ENCODE results near the gene CEP350. TPM values are rescaled to one million over a fixed set of nuclear protein-coding genes. Genes with fewer than 3 reads are reported as not detected.

The CEP350 gene
- polyA plus RNA-seq, 1 experiment, result 5.4 TPM

DNA sequence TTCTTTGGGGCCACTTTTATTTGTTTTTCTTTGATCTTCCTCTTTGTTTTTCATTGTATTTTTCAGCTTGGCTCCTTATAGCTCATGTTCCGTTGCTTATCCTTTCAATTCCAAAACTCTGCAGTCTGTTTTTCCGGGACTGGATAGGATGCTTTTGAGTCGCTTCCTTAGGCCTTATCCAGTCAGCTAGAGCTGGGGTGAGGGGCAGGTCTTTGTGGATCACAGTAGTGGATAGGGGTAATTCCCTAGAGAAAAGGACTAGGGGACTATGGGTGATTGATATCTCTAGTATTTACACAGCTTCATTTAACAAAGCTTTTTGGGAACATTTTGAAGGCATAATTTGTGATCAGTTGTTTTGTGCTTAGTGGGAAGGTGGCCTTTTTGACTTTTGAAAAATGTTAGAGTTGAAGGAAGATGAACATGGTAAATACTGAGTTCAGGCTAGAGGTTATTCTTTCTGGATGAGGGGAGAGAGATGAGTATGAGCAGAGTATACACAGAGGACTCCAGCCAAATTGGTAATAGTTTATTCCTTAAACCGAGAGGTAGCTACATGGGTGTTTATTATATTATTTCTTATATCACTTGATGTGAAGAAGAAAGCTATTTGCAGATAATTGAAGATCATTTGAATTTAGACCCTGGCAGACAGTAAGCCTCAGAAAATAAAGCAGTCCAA, 22.5 kb downstream of the CEP350 start:
- ChIA-PET CTCF (interaction anchor here (0.8 to 1.4 kb wide), 3 partner anchors 10 to 204 kb away, joined by 3 to 5 read pairs (median 3); no protein-coding TSS in a partner anchor), POLR2A (no interaction called here)
- Histone ChIP-seq H3K27me3 (ENCODE audit: control insufficient read depth, insufficient read depth, low read length) (no peaks in the 10 kb centered on the region), H3K36me3 (ENCODE audit: control insufficient read depth, insufficient read depth, low read length) (no peaks in the 10 kb centered on the region; the same call in 1 of the 2 replicates), H3K4me3 (ENCODE audit: low read depth, low read length) (no peak overlapping the region)
- TF ChIP-seq, protein P1, sequence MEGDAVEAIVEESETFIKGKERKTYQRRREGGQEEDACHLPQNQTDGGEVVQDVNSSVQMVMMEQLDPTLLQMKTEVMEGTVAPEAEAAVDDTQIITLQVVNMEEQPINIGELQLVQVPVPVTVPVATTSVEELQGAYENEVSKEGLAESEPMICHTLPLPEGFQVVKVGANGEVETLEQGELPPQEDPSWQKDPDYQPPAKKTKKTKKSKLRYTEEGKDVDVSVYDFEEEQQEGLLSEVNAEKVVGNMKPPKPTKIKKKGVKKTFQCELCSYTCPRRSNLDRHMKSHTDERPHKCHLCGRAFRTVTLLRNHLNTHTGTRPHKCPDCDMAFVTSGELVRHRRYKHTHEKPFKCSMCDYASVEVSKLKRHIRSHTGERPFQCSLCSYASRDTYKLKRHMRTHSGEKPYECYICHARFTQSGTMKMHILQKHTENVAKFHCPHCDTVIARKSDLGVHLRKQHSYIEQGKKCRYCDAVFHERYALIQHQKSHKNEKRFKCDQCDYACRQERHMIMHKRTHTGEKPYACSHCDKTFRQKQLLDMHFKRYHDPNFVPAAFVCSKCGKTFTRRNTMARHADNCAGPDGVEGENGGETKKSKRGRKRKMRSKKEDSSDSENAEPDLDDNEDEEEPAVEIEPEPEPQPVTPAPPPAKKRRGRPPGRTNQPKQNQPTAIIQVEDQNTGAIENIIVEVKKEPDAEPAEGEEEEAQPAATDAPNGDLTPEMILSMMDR (IDR thresholded peaks at IDR 0.05; ENCODE audit: insufficient read depth, low read depth, low read length), result no peak
- DNase-seq (ENCODE audit: low read depth), result no peak

DNA sequence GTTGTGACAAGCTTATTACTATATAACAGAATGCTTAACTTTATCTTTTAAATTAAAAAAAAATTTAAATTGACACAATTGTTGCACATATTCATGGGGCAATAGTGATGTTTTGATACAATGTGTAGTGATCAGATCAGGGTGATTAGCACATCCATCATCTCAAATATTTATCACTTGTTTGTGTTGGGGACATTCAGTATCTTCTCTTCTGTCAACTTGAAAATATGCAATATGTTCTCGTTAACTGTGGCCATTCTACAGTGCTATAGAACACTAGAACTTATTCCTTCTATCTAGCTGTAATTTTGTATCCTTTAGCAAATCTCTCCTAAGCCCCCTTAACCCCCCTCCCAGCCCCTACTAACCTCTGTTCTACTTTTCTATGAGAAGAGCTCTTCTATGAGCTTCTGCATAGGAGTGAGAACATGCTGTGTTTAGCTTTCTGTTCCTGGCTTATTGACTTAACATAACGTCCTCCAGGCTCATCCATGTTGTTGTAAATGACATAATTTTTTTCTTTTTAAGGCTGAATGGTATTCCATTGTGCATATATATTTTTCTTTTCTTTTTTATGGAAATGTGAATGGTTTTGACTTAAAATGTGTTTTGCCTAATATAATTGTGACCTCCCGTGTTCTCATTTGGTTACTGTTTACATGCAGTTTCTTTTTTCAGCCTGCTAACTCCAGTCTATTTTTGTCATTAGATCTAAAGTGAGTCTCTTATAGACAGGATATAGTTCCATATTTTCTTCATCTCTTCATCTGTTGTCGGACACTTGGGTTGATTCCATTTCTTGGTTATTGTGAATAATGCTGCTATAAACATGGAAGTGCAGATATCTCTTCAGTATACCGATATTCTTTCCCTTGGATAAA, 23.8 kb downstream of the CEP350 start:
- no peak for DNase-seq (ENCODE audit: low read depth)
- Histone ChIP-seq H3K36me3 (ENCODE audit: control insufficient read depth, insufficient read depth, low read length) (no peaks in the 10 kb centered on the region), H3K4me3 (ENCODE audit: low read depth, low read length) (no peak overlapping the region), H3K27me3 (ENCODE audit: control insufficient read depth, insufficient read depth, low read length) (no peaks in the 10 kb centered on the region)
- ChIA-PET POLR2A (no interaction called here), CTCF (interaction anchor here (1.2 to 1.4 kb wide), 2 partner anchors 11 to 202 kb away, joined by 3 to 5 read pairs; no protein-coding TSS in a partner anchor)
- TF ChIP-seq, protein P1 (IDR thresholded peaks at IDR 0.05; ENCODE audit: insufficient read depth, low read depth, low read length), result no peak

DNA sequence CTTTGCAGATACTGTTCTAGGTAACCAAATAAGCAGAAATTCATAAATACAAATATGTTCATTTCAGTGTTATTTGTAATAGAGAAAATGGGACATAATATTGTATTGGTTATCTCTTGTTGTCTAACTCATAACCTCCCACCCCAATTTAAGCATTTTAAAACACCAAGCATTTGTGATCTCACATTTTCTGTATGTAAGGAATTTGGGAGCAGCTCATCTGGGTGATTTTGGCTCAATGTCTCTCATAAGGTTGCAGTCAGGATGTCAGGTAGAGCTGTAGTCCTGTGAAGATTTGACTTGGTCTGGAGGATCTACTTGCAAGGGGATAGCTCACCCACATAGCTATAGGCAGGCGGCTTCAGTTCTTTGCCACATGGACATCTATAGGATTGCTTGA, 29.5 kb downstream of the CEP350 start:
- TF ChIP-seq, protein P1 (IDR thresholded peaks at IDR 0.05; ENCODE audit: insufficient read depth, low read depth, low read length), result no peak
- DNase-seq (ENCODE audit: low read depth), result no peak
- H3K36me3 ChIP-seq (ENCODE audit: control insufficient read depth, insufficient read depth, low read length), result no peaks in the 10 kb centered on the region
- H3K4me3 ChIP-seq (ENCODE audit: low read depth, low read length), result no peak overlapping the region
- no peaks in the 10 kb centered on the region for H3K27me3 ChIP-seq (ENCODE audit: control insufficient read depth, insufficient read depth, low read length)
- ChIA-PET CTCF (interaction anchor here (0.7 kb wide), 1 partner anchor 52 kb away, joined by 3 read pairs; no protein-coding TSS in a partner anchor), POLR2A (no interaction called here)

DNA sequence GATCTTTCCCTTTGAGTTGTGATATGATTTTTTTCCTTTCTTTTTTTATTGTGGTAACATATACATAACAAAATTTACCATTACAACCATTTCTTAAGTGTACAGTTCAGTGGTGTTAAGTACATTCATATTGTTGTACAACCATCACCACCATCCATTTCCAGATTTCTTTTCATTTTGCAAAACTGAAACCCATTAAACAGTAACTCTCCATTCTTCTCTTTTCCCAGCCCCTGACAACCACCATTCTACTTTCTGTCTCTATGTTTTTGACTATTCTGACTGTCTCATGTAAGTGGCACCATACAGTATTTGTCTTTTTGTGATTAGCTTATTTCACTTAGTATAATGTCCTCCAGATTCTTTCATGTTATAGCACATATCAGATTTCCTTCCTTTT, 30.3 kb downstream of the CEP350 start:
- ChIA-PET POLR2A (no interaction called here), CTCF (no interaction called here)
- TF ChIP-seq, protein P1 (IDR thresholded peaks at IDR 0.05; ENCODE audit: insufficient read depth, low read depth, low read length), result no peak

DNA sequence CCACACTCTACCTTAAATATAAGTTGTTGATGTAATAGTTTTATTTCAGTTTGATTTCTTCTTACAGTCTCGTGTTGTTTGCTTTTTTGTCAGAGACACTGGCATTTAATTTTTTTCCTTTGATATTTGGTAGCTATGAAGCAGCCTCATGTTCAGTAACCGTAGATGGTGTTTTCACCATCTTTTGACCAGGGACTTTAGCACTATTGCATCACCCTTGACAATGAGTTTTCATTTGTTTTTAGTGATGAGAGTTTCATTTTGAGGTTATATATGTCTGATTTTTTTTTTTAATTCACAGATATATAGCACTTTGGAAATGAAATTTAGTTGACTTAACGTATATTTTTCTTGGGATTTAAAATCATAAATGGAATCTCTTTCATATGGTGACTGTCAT, 36.2 kb downstream of the CEP350 start:
- ChIA-PET CTCF (interaction anchor here (1.0 kb wide), 1 partner anchor 33 kb away, joined by 5 read pairs; no protein-coding TSS in a partner anchor), POLR2A (no interaction called here)
- TF ChIP-seq, protein P1 (IDR thresholded peaks at IDR 0.05; ENCODE audit: insufficient read depth, low read depth, low read length), result no peak
- Histone ChIP-seq H3K27me3 (ENCODE audit: control insufficient read depth, insufficient read depth, low read length) (no peaks in the 10 kb centered on the region), H3K4me3 (ENCODE audit: low read depth, low read length) (no peak overlapping the region), H3K36me3 (ENCODE audit: control insufficient read depth, insufficient read depth, low read length) (peaks cover 2% of the 10 kb centered on the region; the same call in 1 of the 2 replicates)
- no peak for DNase-seq (ENCODE audit: low read depth)

More for the DNA sequence above, 30.3 kb downstream of the CEP350 start:
- H3K4me3 ChIP-seq (ENCODE audit: low read depth, low read length), result no peak overlapping the region
- H3K27me3 ChIP-seq (ENCODE audit: control insufficient read depth, insufficient read depth, low read length), result no peaks in the 10 kb centered on the region
- no peaks in the 10 kb centered on the region for H3K36me3 ChIP-seq (ENCODE audit: control insufficient read depth, insufficient read depth, low read length)
- no peak for DNase-seq (ENCODE audit: low read depth)

Data from BJ (cell line).